UCSD-AML1 (cell line): ENCODE results near the gene PTPRM.

ENCODE experiments used
- DNase-seq: peaks from one replicate; lab custom pipeline; 2025; ENCODE audit not compliant: unreplicated experiment; lab: John Stamatoyannopoulos, UW

The PTPRM gene

DNA sequence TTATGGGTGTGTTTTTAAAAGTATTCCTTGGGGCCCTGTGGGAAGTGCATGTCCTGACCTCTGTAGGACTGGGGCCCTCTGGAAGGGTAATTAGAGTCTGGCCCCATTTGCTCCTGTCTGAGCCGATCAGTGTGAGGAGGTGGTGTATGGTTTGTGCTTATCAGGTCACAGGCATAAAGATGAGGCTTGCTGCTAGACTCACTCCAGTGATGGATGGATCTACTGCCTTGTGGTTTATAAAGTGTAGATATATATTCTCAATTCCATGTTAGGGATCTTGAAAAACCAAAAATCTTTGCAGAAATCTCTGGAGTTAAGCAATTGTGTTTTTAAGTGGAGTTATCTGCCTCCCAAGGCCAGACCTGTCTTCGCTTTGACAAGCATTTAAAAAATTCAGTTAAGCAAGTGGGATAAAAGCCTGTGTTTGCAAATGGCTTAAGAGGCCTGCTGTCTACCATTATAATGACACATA is 182.4 kb downstream of the PTPRM start:
- no peak for DNase-seq

DNA sequence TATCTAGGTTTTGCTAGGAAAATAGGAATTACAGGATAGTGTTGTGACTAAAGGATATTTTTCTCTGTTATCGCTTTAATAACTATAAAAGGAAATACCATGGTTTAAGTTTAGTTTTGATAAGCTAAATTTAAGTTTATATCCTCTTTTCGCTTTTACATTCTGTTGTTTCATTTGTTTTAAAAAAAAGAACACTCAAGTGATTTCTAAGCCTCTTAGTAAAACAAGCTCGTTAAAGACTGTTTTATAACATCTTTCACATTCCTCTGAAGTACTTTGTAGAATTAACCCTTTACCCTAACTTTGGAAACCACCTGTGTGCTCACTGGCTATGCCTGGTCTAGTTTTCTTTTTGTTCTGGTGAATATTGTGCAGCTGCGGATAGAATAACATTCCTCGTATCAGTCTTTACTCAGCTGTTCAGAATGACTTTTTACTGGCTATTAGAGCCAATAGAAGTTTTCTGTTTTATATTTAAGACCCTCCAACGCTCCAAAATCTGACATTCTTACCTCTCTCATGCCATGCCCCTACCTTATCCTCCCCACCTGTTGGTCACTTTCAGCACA is 183.1 kb downstream of the PTPRM start:
- DNase-seq = no peak

DNA sequence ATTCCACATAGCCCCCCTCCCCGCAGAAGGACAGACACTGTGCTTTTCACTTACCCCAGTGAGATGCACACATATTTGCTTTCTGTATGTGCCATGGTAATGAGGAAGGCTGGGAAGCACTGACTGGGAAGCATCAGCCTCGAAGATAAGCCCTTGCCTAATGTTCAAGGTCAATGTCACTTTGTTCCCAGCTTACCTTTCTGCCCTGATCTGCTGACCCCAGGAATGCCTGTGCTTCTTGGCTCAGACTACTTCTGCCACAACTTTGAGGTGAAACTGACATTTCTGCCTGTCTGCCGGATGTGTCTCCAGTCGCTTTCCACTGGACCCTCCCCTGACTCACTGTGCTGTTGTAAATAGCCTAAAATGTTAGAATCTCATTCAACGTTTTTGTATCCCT is 183.8 kb downstream of the PTPRM start:
- no peak for DNase-seq

DNA sequence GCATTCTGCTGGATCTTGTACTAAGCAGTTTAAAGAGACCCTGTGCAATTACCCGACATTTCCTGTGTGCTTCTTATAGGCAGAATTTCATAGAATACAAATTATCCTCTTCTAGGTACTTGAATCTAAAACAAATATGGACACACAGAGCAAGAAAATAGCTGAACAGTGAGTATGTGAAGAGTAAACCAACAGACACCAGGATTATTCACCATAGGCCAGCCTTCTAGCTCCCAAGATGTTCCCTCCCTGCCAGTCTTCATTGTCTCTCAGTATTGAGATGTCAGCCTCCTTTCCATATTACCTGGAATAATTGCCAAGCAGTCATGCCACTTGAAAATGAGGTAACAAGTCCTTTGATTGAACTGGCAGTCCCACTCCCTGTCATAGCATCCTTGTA is 187.1 kb downstream of the PTPRM start:
- DNase-seq = no peak

DNA sequence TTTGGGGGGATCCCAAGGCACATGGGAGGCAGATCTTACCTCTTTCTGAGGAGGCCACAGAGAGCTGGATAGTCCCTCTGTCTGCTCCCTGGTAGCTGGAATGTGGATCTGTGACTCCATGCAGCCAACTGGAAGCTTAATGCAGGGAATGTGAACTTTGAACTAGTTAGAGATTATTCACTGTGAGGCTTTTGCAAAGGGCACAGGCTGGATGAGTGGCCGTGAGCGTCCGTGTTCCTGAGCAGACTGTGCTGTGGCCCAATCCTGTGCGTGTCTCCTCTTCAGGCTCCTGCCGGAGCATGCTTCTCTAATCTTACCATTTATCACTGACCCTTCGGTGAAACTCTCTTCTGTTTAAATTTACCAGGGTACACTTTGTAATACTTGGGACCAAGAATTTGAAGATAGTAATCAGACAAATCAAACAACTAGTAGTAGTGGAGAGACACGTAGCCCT is 187.6 kb downstream of the PTPRM start:
- no peak for DNase-seq

DNA sequence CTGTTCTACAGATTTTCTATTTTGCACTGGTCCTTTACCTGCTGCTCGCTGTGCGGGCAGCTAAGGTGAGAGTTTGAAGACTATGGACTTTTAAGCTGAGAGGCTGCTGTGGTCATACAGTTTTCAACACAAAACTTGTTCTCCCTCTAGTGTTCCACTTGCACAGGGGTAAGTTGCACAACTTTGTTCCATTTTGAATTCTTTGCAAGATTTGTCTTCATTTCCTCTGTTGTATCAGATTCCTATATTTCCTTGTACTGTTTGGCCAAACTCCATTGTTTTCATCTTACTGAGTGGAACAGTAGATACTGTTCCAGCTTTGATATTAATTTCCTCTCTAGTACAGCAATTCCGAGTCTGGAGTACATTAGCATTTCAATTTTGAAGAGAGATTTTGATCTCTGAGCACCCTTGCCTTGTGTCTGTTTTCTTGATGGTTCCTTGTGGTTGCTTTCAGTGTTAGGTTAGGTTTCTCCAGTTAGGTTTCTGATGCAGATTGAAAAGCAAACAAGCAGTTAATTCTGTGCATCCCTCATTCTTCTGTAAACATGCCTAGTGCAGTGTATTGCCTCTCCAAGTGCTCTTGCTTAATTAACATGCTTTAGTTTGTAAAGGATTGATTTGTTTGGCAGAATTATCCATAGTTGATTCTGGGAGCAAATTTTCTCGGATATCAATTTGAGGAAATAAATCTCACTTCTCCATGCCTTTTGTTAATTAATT is 188.8 kb downstream of the PTPRM start:
- no peak for DNase-seq

DNA sequence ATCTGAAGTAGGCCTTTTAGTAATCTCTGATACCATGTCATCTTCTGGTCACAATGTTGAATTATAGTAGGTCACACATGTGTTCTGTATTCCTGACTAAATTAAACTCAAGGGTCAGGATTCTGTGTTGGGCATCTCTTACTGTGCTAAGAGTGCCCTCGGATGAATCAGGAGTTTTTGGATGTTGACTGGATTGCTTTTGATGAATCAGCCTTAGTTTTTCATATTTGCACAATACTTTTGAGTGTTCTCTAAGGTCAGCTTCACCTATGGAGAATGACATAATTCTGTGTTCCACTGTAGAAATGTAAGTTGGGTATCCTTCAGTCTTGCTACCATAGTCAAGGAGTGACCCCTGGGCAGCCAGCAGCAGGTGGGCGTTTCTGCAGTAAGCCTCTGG is 190.1 kb downstream of the PTPRM start:
- DNase-seq = no peak

DNA sequence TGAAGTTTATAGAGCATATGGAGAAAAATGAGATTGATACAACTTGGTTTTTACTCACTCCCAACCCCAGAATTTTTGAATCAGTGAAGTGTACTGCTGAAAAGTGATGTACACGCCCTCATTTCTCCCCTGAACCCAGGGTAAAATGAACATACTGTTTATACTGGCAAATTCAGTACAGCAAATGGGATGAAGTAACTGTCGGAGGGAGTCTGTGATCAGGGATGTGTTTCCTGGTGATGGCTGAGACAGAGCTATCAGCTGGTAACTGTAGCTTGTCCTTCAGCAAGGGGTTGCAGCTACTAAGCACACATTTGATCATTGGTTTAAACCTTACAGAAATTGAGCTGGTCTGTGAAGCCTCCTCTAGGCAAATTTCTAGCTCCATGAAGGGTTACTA is 191.6 kb downstream of the PTPRM start:
- no peak for DNase-seq

DNA sequence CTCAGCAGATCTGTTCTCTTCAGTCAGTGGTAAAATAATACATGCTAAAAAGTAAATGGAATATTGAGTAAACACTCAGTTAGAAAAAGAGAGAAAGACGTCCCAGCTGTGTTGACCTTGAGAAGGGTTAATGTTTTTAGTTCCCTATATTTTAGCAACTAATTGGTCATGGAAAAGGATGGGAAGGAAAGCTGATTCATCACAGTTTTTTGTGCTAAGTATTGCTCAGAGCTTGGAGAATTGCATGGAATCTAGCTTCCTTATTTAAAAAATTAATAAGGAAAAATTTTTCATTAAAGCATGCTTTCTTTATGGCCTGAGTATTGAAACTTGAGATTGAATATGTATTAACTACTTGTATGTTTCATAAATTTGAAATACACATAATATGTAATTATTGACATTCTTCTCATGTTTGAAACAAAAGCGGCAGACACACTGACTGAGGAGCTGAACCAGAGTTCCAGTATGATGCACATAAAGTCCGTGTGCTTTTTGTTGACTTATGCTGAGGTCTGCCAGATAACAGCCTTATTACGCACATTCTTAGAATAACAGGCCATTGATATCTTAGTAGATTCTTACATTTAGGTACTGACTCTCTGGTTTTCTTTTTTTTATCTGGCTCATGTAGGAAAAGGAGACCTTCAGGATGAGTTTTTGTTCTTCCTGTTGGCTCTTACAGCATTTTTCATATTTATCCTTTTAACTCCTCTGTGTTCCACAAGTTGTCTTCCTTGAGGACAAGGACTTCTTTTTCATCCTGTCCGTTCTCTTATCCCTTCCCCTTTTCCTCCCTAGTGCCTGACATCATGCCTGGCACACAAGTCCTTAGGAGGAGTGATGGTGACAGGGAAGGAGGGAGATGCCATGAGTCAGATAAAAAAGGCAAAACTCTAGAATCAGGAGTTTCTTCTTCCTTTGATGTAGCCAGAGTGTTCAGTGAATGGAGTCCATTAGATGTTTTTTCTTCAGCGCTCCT is 194.1 kb downstream of the PTPRM start:
- no peak for DNase-seq

DNA sequence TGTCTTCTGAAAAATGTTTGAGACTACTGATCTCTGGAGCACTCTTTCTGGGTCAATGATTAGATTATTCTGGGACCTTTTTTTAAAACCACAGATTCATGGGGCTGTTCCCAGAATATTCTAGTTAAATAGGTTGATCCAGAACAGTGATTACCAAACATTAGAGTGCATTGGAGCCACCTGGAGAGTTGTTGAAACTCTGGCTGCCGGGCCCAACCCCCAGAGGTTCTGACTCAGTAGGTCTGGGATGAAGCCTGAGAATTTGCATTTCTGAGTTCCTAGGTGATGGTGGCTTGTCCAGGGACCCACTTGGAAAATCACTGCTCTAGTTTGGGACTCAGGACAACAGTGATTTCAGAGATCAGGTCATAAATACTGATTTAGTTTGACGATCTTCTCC is 197.3 kb downstream of the PTPRM start:
- DNase-seq = no peak

DNA sequence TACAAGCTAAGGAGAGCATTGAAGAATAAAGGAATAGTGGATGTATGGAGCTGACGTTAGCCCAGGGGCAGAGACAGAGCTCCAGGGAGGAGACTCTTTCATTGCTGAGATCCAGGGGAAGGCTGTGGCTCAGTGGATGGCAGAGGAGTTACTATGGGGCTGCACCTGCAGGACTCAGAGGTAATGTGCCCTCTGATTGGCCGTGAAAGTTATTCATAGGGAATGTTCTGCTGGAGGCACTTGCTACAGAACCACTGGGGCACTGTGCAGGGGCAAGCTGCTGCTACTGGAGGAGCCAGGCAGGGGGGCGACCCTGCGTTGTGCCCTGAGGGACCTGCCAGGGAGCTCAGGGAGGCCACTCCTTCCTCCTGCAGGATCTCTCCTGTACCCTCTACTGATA is 199.2 kb downstream of the PTPRM start:
- no peak for DNase-seq

DNA sequence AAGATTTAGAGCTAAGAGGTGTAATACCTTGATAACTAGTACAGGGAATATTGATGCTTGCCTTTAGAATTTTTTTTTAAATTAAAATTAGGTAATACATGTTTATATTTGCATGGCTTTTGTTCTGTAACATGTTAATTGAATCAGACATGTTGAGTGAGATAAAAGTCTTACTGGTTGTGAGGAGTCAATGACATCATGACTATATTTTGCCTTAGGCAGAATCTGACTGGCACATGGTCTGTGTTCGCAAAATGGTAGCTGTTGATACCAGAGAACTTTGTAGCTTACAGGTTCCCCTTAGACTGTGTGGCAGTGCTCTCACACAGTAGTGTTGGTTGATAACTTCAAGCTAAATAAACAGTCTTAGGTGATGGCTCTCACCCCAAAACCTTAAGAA is 199.7 kb downstream of the PTPRM start:
- no peak for DNase-seq

DNA sequence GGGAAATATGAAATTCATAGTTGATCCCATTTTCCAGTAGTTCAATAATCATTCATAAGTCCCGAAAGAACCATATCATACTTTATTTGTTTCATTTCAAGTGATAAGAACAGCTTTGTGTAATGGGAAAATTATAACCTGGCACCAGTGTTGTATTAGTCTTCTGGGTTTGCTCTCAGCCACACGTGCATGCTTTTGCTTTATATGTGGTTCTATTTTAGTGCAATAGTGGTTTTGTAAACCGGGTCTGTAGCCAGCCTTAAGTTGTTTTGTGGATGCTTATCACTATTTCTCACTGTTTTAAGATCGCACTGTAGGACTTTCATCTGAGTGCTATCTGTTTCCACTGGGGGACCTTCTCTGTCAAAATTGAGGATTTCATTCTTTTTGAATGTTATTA is 203.8 kb downstream of the PTPRM start:
- DNase-seq = no peak

DNA sequence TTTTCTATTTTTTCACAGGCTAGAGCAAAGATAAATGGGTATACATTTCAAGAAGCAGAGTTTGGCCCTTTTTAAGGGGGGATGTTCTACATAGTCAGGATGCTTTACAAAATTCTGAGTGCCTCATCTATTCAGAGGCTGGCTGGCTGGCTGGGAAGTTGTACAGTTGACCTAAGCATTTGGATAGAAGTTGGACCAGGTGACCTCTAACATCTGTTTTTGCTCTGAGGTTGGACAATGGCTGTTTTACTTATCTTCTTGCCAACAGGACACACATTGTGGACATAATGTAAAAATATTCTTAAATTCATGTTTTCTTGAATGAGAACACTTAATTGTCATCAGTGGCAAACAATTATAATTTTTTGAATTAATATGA is 205.4 kb downstream of the PTPRM start:
- no peak for DNase-seq

DNA sequence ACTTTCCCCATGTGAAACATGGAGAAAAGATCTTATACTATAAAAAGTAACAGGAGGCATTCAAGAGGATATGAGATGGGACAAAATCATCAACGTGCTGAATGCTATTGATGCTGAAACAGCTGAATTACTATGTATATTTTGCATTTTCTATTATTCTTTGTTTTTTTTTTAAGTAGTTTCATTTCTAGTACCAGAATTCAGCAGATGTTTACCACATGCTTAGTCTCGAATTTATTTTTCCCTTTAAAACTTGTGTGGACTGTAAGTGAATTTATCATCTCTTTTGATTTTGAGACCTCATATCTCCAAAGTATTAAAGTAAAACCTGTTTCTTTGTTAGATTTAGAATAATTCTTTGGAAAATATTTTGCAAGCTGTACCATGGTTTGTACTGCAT is 205.8 kb downstream of the PTPRM start:
- no peak for DNase-seq

DNA sequence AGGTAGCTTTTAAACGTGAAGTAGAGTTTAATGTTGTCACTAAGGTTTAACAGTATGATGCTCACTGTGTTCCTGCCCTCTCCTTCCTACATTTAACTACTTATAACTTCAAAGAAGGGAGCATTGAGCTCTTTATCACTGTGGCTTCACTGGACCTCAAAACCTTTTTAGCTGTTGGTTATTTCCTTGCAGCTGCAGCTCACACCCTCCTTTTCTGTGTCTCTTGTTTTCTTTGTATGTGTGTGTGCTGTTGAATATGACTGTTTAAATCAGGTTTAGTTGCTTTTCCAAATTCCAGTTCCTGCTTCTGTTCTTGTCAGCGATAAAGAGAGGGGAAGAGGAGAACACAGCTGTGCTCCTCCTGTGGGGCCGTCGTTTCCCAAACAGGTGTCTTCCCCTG is 208.0 kb downstream of the PTPRM start:
- DNase-seq = no peak

DNA sequence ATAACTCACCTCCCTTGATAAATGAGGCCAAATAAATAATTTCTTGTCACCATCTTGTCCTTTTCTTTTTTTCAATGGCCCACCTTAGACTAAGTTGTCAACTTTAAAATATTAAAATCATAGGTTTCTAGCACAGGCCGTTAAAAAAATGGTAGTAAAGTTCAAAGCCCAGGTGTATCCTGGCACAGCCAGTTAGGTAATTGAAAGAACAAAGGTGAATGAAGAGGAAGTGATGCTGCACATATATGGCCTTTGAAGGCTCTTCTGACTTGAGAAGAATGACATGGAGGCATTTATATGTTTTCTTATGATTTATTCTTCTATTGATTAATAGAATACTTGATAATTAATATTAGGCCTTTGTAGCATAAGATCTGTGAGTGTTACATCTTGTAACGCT is 208.7 kb downstream of the PTPRM start:
- no peak for DNase-seq

DNA sequence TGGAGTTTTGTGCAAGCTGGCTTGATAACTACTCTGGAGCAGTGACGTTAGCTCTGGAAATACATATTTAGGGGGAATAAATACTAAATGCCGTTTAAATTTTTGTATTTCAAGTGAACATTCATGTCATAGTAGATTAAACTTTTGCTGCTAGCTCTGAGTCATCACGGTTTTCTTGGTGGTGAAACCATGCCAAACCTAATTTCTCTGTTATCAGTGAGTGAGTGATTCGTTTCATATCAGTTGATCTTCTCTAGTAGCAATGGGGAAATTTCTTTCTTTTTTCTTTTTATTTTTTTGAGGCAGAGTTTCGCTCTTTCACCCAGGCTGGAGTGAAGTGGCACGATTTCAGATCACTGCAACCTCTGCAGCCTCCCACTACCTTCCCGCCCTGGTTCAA is 211.1 kb downstream of the PTPRM start:
- DNase-seq = no peak

DNA sequence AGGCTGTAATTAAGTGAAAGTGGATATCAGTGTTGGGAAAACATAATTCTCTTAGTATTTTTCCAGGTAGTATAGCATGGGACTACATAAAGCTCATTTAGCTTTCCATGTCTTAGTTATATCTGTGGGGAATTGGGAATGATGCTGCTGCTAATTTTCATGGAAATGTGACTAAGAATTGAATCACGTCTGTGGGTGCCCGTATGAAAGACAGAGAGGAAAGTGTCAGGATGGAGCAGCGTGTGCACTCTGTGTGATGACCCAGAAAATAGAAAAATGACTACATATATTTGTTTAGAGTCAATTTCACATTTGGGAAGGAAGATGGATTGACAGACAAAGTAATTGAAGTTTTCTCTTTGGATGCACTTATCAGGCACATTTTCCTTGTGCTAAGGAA is 212.1 kb downstream of the PTPRM start:
- DNase-seq = no peak

DNA sequence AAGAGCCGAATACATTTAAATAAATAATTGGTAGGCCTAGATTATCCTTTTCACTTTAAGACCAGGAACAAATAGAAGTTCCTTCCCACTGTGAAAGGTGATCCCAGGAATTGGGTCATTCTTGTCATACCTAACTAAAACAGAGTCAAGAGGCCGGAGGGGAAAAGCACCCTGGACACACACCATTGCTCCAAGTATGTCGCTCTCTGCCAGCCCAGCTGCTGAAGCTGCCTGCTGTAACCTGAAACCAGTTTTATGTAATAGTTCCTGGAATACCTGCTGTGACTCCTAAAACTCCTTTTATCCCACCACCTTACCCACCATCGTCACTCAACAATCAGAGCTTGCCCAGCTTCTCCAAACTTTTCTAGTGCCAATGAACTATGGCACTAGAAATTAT is 217.1 kb downstream of the PTPRM start:
- no peak for DNase-seq

DNA sequence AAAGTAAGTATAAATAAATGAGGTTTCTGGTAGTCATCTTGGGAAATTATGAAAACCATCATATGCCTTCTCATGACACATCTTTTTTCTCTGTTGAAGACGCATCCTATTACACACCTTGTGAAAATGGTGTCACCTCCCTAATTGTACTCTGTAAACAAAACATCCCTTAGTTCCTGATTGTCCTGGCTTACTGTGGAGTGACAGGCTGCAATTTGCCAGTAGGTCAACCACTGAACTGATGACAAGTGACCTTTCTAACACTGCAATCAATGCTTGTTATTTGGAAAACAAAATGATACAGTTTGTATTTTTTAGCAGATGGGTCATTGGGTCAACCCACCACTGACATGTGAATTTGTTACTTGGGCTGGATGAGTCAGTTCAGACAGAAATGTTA is 219.5 kb downstream of the PTPRM start:
- DNase-seq = no peak

DNA sequence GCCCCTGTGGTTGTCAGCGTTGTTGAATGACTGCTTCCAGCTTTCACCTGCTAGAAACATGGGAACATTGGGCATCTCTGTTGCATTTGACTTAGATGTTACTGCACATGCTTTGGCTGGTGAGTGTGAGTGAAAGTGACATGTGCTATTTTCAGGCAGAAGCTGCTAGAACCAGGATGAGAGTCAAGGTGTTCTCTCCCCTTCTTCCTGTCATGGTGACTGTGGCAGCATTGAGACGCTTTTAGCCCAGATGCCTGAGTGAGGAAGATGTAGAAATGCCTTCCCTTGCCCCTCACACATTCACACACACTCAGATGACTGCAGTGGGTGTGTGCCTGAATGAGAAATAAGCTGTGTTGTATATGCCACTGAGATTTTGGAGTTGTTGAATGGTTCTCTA is 220.2 kb downstream of the PTPRM start:
- no peak for DNase-seq
